Measurements from ENCODE around the gene PCDHB11.
"Not testable (repeated sequence)": the region's sequence is repeated elsewhere in the genome, so short reads cannot be mapped to it uniquely, and the experiment has no call there.

PCDHB11 gene

DNA sequence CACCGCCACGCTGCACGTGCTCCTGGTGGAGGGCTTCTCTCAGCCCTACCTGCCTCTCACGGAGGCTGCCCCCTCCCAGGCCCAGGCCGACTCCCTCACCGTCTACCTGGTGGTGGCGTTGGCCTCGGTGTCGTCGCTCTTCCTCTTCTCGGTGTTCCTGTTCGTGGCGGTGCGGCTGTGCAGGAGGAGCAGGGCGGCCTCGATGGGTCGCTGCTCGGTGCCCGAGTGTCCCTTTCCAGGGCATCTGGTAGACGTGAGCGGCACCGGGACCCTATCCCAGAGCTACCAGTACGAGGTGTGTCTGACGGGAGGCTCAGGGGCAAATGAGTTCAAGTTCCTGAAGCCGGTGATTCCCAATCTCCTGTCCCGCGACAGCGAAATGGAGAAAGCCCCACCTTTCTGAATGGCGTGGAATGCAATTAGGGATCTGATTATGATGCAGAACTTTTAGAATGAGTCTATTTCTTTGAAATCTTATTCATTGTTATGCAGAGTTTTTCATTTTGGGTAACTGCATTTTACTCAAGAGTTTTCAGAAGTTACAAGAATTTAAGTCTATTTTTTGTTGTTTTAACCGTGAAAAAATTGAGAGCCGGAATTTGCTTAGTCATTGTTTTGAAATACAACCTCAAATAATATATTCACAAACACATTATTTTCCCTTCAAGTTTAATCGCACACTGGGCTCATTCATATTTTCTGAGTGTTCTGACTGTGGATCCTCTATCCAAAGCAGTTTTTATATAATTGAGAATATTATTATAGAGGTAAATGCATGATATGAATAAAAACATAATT is 37.3 kb downstream of the PCDHB11 start:
- DNase-seq (ENCODE audit: low read depth in 2 of 2), result no peak

DNA sequence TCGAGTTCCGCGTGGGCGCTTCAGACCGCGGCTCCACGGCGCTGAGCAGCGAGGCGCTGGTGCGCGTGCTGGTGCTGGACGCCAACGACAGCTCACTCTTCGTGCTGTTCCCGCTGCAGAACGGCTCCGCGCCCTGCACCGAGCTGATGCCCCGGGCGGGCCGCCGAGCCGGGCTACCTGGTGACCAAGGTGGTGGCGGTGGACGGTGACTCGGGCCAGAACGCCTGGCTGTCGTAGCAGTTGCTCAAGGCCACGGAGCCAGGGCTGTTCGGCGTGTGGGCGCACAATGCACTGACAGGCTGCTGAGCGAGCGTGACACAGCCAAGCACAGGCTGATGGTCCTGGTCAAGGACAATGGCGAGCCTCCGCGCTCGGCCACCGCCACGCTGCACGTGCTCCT is 42.1 kb downstream of the PCDHB11 start:
- no peak for DNase-seq (ENCODE audit: low read depth in 2 of 2)

DNA sequence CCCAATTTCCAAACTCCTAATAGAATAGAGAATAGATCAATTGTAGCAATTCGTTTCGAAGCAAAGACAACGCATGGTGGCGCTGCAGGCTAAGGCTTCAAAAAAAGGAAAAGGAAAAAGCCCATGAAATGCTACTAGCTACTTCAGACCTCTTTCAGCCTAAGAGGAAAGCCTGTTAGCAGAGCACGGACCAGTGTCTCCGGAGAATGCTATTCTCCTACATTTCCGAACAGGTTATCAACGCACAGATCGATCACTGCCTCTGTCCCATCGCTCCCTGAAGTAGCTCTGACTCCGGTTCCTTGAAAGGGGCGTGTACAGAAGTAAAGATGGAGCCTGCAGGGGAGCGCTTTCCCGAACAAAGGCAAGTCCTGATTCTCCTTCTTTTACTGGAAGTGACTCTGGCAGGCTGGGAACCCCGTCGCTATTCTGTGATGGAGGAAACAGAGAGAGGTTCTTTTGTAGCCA is 45.9 kb downstream of the PCDHB11 start, which contains the start of gene PCDHB15:
PCDHB15 (plus strand) TSS at position 146 of the 468 bp plus-strand sequence; CDS start at position 330, 184 bp downstream.
- no peak for DNase-seq (ENCODE audit: low read depth in 2 of 2)

GRCh38 chr5:141246971-141247370 is 47.5 kb downstream of the PCDHB11 start:
- DNase-seq (ENCODE audit: low read depth in 2 of 2), result not testable (repeated sequence)

- not testable (repeated sequence) for DNase-seq (ENCODE audit: low read depth in 2 of 2)
These were observed 48.0 kb downstream of the PCDHB11 start for GRCh38 chr5:141247434-141247833.

DNA sequence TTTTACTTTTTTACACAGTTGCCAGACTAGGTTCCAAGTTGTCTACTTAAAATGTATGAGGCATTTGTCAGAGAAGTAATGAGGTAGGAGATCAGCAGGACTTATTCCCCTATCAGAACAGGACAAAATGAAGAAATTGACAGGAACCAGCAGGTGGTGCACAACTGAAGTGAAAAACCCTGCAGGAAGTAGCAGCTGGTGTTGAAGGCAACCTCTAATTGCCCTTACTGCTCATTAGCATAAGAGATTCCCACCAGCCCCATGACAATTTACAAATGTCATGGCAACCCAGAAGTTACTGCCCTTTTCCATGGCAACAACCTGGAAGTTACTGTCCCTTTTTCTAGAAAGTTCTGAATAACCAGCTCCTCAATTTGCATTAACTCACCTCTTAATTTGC is 51.1 kb downstream of the PCDHB11 start:
- no peak for DNase-seq (ENCODE audit: low read depth in 2 of 2)

All from stimulated activated CD4-positive, alpha-beta T cell treated with anti-CD3 and anti-CD28 coated beads, Interleukin-15, amount 100 ng/mL, for 48 hours (primary cell).